ENCODE measurements around the gene CDK15.

- TF ChIP-seq CTCF (IDR thresholded peaks at IDR 0.05 in 8 of 11, conservative IDR thresholded peaks at IDR 0.05 in 3 of 11) (no peak), POLR2AphosphoS5 (IDR thresholded peaks at IDR 0.05) (no peak)
These were observed 31.8 kb upstream of the CDK15 start for GRCh38 chr2:201774546-201774945.
